ENCODE measurements around the gene RCC2.
"Not testable (repeated sequence)": the region's sequence is repeated elsewhere in the genome, so short reads cannot be mapped to it uniquely, and the experiment has no call there.

The RCC2 gene

DNA sequence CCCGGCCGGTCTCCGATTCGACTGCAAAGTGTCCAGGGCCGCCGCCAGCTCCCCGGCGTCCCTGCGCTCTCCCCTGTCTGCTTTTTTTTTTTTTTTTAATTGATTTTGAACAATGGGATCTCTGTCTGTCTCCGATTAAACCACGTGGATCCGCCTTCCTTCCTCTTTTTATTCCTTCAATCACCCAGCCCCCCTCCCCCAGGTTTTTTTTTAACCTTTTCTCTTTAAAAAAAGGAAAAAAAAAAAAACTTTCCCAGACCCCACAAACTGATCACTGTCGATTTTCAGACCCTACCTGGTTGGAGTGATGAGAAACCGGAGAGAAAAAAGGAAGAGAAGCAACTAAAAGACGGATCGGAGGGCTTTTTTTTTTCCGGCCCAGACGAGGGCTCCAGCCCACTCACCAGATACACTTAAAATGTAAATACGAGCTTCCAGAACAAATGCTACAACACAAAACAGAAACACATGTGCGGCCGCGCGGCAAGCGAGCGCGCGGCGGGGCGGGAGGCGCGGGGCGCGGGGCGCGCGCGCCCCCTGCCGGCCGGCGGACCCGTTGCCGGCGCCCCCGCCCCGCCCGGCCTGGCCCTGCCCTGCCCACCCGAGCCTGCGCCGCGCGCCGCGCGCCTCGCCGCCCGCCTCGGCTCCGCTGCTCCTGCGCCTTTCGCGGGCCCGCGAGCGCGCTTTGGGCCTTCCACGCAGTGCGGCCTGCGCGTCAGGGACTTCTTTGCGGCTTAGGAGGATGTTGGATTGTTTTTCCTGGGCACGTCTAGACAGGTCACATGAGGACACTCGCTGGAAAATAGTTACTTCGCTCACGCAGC is at the start of gene RCC2:
Gene RCC2 (minus strand): TSS at position 428 of the 824 bp plus-strand sequence. CDS start 1,163 bp downstream, outside the sequence.
- peak; percentile 69 for DNase-seq (ENCODE audit: low spot score)

DNA sequence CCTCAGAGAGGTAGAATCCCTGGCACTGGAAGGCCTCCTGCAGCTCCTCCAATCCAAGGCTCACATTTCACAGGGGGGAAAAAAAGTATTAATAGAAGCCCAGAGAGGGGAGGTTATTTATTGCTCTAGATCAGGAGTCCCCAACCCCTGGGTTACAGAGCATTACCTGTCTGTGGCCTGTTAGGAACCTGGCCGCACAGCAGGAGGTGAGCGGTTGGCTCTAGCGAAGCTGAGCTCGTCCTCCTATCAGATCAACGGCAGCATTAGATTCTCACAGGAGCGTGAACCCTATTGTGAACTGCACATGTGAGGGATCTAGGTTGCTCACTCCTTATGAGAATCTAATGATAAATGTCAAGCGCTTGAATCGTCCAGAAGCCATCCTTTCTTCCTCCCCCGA is 46.8 kb upstream of the RCC2 start:
- DNase-seq (ENCODE audit: low spot score), result no peak

DNA sequence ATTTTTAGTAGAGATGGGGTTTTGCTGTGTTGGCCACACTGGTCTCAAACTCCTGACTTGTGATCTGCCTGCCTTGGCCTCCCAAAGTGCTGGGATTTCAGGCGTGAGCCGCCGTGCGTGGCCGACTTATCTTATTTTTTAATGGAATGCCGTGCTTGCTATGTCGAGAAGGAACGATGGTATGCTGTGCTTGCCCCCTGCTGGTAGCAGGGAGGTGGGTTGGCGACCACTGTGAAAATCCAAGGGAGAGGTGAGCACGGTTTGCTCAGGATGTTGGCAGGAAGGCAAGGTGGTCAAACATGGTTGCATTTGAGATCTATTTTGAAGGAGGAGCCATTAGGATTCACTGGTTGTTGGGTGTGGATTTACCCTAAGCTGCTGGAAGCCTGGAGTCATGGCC is 45.8 kb upstream of the RCC2 start:
- DNase-seq (ENCODE audit: low spot score), result no peak

DNA sequence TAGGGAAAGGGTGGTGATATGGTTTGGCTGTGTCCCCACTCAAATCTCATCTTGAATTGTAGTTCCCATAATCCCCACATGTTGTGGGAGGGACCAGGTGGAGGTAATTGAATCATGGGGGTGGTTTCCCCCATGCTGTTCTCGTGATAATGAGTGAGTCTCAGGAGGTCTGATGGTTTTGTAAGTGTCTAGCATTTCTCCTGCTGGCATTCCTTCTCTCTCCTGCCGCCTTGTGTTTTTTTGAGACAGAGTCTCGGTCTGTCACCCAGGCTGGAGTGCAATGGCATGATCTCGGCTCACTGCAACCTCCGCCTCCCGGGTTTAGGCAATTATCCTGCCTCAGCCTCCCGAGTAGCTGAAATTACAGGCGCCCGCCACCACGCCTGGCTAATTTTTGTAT is 42.5 kb upstream of the RCC2 start:
- not testable (repeated sequence) for DNase-seq (ENCODE audit: low spot score)

DNA sequence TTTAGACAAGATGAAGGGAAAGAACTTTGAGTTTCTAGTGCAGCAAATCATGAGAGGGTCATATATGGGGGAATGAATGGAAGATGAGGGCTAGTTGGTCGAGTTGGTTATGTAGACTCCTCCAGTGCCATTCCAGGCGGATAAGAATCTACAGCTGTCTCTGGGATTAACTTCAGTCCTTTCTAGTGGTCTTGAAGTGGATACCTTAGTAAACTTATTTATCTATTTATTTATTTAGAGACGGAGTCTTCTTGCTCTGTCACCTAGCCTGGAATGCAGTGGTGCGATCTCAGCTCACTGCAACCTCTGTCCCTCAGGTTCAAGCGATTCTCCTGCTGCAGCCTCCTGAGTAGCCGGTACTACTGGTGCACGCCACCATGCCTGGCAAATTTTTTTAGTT is 41.4 kb upstream of the RCC2 start:
- no peak for DNase-seq (ENCODE audit: low spot score)

DNA sequence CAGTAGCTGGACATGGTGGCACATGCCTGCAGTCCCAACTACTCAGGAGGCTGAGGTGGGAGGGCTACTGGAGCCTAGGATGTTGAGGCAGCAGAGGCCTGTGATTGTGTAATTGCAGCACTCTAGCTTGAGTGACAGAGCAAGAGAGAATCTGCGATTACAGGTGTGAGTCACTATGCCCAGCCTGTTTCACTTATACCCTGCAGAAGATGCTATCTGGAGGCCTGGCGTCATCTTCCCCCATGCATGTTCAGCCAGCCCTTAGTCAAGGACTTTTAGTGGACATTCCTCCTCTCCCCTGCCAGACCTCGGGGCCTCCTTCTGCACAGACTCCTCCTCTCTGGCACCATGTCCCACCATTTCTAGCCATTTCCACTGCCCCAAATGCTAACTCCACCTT is 36.3 kb upstream of the RCC2 start:
- no peak for DNase-seq (ENCODE audit: low spot score)

DNA sequence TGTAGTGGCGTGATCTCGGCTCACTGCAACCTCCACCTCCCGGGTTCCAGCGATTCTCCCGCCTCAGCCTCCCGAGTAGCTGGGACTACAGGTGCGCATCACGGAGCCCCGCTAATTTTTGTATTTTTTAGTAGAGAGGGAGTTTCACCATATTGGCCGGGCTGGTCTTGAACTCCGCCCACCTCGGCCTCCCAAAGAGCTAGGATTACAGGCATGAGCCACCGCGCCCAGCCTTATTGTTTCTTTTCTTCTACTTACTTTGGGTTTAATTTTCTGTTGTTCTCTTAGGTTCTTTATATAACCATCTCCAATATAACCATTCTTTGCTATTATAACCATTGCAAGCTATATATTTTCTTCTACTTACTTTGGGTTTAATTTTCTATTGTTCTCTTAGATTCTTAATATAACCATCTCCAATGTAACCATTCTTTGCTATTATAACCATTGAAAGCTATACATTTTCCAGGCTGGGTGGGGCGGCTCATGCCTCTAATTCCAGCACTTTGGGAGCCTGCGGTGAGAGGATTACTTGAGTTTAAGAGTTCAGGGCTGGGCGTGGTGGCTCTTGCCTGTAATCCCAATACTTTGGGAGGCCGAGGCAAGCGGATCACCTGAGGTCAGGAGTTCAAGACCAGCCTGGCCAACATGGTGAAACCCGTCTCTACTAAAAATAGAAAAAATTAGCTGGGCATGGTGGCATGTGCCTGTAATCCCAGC is 35.5 kb upstream of the RCC2 start:
- DNase-seq (ENCODE audit: low spot score), result not testable (repeated sequence)

DNA sequence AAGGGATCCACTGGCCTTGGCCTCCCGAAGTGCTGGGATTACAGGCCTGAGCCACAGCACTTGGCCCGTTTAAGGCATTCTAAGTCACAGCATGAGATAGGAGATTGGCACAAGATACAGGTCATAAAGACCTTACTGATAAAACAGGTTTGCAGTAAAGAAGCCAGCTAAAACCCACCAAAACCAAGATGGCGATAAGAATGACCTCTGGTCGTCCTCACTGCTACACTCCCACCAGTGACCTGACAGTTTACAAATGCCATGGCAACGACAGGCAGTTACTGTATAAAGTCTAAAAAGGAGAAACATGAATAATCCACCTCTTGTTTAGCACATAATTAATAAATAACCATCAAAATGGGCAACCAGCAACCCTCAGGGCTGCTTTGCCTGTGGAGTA is 33.3 kb upstream of the RCC2 start:
- no peak for DNase-seq (ENCODE audit: low spot score)

DNA sequence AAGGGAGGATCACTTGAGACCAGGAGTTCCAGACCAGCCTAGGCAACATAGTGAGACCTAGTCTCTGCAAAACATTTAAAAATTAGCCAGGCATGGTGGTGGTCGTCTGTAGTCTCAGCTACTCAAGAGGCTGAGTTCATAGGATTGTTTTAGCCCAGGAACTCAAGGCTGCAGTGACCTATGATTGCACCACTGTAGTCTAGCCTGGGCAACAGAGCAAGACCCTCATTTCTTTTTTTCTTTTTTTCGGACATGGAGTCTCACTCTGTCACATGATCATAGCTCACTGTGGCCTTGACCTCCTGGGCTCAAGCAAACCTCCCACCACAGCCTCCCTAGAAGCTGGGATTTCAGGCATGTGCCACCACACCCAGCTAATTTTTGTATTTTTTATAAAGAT is 31.9 kb upstream of the RCC2 start:
- no peak for DNase-seq (ENCODE audit: low spot score)

DNA sequence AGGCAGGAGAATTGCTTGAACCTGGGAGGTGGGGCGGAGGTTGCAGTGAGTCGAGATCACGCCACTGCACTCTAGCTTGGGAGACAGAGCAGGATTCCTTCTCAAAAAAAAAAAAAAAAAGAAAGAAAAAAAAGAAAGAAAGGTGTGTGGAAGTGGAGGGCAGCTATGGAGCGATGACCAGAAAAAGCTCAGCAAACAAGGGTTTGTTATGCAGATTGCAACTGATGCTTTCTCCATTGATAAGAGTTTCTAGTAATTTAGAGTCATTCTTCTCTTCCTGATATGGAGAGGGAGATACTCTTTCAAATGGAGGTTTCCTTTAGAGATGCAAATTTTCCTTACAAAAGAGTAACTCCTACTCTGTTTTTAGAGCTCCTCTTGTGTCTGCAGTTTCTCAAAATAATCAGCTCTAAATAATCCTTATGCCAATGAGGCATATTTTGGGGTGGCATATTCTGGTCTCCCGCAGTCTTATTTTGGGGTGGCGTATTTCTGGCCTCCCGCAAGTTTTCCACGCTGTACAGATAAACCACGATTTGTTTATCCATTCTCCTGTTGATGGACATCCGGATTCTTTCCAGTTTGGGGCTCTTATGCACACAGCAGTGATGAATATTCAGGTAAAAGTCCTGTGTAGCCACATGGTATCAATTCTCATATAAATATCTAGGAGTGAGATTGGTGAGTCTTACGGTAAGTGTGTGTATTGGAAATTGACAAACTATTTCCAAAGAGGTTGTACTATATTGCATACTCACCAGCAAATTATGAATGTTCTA is 30.7 kb upstream of the RCC2 start:
- DNase-seq (ENCODE audit: low spot score), result no peak

DNA sequence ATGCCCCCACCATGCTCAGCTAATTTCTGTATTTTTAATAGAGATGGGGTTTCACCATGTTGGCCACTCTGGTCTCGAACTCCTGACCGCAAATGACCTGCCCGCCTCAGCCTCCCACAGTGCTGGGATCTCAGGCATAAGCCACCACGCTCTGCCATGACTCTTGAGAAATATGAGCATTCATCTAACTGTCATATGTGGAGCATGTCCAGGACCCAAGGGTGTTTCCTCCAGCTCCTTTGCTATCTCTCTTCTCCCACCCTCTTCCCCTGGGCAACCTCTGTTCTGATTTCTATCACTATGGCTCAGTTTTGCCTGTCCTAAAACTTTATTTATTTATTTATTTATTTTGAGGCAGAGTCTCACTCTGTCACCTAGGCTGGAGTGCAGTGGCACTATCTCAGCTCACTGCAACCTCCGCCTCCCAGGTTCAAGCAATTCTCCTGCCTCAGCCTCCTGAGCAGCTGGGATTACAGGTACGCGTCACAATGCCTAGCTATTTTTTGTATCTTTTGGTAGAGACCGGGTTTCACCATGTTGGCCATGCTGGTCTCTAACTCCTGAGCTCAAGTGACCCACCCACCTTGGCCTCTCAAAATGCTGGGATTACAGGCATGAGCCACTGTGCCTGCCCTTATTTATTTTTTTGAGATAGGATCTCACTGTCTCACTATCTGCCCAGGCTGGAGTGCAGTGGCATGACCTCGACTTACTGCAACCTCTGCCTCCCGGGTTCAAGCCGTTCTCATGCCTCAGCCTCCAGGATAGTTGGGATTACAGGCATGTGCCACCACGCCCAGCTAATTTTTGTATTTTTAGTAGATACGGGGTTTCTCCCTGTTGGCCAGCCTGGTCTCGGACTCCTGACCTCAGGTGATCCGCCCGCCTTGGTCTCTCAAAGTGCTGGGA is 29.1 kb upstream of the RCC2 start:
- DNase-seq (ENCODE audit: low spot score), result not testable (repeated sequence)

DNA sequence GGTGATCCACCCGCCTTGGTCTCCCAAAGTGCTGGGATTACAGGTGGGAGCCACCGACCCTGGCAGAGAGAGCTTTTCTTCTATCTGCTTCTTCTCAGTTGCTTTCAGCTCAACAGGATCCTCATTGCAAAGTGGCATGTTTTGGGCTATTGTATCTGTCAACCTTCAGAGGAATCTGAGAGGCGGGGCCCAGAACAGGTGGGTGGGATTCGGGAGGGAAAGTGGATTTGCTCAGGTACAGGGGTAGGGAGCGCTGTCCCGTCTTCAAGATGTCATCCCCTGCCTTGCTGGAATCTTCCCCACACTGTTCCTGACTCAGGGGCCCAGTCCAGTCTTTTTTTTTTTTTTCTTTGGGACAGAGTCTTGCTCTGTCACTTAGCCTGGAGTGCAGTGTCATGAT is 26.9 kb upstream of the RCC2 start:
- no peak for DNase-seq (ENCODE audit: low spot score)

DNA sequence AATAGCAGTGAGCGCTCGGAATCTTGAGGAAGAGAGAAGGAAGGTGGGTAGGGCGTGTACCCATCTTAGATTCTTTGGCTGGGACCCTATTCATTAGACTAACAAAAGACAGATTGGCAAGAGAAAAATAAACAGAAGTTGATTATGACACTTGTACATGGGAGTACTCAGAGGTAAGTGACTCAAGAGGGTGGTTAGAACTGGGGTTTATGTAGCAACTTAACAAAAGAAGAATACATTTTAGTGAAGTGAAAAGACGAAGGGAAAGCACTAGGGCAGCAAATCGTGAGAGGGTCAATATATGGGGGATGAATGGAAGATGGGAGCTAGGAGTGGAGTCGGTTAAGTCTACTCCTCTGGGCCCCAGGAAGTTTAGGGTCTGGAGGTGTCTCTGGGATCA is 25.8 kb upstream of the RCC2 start:
- DNase-seq (ENCODE audit: low spot score), result no peak

DNA sequence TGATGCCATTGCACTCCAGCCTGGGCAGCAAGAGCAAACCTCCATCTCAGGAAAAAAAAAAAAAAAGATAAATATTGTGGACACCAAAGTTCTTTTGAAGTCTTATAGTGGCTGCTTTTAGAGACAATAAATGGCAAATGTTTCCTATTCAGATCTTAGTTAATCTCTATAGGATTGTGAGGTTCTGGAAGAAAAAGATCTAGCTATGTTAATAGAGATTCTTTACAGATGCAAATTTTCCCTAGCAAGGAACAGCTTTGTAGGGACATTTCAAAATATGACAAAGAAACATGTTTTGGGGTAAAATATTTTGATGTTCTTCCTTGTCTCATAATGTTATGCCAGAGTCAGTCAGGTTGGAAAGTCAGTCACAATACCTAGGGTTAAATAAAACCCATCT is 24.5 kb upstream of the RCC2 start:
- no peak for DNase-seq (ENCODE audit: low spot score)

DNA sequence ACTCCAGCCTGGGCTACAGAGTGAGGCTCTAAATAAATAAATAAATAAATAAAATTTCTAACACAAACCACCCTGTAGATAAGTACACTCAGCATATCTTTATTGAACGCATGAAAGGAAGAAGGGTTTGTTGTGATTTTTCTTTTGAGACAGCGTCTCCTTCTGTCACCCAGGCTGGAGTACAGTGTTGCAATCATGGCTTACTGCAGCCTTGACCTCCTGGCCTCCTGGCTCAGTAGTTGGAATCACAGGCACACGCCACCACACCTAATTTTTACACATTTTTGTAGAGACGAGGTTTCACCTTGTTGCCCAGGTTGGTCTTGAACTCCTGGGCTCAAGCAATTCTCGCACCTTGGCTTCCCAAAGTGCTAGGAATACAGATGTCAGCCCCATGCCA is 23.2 kb upstream of the RCC2 start:
- DNase-seq (ENCODE audit: low spot score), result no peak

DNA sequence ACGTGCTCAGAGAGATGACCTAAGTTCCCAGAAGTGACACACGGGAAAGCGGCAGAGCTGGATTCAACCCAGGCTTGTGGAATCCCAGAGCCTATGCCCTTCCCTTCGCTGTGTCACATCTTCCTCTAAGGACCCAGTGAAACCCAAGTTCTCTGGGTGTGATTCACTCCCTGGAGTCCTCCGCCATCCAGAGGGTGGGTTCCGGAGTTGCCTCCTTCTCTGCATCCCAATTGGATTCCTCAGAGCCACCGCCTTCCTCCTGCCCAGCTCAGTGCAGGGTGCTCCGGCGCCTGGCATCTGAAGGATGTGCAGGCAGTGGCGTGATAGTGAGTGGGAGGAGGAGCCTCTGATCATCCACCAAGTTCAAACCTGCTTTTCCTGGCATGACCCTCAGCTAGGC is 20.7 kb upstream of the RCC2 start:
- DNase-seq (ENCODE audit: low spot score), result no peak

DNA sequence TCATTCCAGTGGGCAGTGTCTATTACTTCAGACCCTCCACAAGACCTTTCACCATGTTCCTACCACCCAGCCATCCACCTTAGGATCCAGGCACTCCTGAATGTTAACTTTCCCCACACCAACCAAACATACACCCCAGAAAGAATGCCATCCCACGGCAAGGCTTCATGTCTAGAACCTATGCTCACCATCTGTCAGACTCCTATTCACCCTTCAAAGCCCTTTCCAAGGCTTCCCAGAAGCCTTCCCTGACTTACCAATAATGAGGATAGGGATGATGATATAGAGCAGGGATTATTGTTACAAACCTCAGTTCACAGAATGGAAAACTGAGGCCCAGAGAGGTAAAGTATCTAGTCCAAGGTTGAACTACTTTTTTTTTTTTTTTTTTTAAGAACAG is 19.3 kb upstream of the RCC2 start:
- no peak for DNase-seq (ENCODE audit: low spot score)

DNA sequence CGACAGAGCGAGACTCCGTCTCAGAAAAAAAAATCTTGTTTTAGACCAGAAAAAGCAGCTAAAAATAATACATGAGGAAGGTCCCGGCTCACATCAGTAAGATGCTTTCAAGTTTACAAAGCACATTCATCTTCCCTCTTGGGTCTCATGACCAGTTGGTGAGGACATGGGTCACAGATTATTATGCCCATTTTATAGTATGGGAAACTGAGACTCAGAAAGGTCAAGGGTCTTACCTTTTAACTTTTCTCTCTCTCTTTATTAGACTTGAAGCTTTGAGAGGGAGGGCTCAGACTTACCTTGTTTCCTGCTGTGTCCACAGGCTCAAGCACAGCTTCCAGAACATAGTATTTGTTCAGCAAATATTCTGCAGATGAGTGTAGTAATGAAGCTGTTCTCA is 13.2 kb upstream of the RCC2 start:
- no peak for DNase-seq (ENCODE audit: low spot score)

DNA sequence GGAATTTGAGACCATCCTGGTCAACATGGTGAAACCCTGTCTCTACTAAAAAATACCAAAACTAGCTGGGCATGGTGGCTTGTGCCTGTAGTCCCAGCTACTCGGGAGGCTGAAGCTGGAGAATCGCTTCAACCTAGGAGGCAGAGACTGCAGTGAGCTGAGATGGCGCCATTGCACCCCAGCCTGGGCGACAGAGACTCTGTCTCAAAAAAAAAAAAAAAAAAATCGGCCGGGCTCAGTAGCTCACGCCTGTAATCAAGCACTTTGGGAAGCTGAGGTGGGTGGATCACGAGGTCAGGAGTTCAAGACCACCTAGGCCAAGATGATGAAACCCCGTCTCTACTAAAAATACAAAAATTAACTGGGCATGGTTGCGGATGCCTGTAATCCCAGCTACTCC is 12.7 kb upstream of the RCC2 start:
- not testable (repeated sequence) for DNase-seq (ENCODE audit: low spot score)

DNA sequence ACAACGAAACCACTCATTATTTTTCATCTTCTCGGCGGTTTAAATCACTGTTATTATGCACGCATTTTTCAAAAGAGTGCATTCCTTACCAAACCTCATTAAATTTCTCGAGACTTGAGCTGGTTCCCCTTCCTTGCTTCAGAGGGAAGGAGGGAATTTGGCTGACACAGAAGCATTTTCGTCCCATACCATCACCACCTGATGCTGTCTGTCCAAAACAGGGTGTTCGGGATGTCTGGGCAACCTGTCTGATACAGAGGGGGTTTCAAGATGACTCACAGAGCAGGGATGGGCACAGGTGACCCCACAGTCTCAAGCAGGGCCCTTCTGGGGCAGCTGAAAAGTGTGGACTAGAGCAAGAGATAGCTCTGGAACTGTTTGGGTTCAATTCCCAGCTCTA is 12.3 kb upstream of the RCC2 start:
- DNase-seq (ENCODE audit: low spot score), result no peak

DNA sequence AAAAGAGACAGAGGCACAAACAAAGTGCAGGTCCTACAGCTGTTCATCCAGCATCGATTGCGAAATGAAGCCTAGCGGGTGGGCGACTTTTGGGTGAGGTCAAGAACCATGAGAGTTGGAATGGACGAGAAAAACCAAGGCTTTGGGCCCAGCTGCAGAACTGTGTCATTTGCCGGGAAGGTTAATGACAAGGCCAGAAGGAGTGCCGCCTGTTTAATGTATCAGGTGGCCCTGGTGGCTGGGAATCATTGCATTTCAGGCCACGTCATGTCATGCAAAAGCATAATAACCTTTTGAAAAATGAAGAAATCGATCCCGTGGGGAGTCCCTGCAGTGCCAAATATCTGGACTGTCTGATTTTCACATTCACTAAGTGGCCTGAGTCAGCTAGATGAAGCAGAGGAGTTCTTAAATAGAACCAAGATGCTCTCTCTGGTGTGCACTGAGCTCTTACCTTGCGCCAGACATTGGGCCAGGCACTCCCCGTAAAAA is 8.1 kb upstream of the RCC2 start:
- DNase-seq (ENCODE audit: low spot score), result no peak

DNA sequence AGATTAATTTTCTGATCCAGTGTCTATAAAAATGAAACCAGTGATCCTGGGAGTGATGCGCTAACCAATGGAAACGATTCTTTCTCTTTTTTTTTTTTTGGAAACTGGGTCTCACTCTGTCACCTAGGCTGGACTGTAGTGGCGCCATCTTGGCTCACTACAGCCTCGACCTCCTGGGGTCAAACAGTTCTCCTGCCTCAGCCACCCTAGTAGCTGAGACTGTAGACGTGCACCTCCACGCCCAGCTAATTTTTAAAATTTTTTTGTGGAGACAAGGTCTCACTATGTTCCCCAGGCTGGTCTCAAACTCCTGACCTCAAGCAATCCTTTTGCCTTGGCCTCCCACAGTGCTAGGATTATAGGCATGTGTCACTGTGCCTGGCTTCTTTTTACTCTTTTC is 3.4 kb upstream of the RCC2 start:
- no peak for DNase-seq (ENCODE audit: low spot score)

Data from pons (tissue), 1 donor.